ENCODE data around the gene DCBLD1. TPM values are rescaled to one million over a fixed set of nuclear protein-coding genes. Genes with fewer than 3 reads are reported as not detected.

The DCBLD1 gene
- total RNA-seq, 1 donor from 2014 or later = 7.5 TPM

DNA sequence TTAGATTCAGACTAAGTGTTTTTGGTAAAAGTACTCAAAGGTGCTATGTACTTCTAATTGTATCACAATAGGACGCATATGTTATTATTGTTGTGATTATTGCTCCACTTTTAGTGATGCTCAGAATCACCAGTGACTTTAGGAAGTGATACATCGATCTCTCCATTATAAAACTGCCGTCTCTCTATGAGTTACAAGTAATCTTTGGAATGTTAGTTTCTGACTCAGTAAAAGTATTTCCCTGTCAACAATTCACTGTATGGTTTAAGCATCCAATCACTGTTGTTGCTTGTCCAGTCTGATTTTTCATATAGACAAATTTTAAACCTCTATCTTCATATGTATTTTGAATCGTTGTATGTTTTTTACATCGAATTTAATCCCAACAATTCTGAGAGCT is 9.4 kb downstream of the DCBLD1 start:
- Histone ChIP-seq H3K4me1 (no peaks in the 10 kb centered on the region), H3K4me2 (no peak overlapping the region), H3K79me2 (ENCODE audit: low read depth) (no peaks in the 10 kb centered on the region), H3K27ac (no peak overlapping the region), H3K36me3 (no peaks in the 10 kb centered on the region), H3K4me3 (no peak overlapping the region), H4K20me1 (ENCODE audit: low read depth) (no peaks in the 10 kb centered on the region), H3F3A (ENCODE audit: low read depth) (no peaks in the 10 kb centered on the region), H3K9ac (no peak overlapping the region), H2AFZ (replicated peaks) (no peak overlapping the region), H3K27me3 (no peaks in the 10 kb centered on the region), H3K9me3 (ENCODE audit: low read depth) (no peaks in the 10 kb centered on the region)
- Mint-ChIP-seq H3K4me3 (no peak overlapping the region), H3K4me1 (no peaks in the 10 kb centered on the region), H3K36me3 (peaks cover 8% of the 10 kb centered on the region), H3K27me3 (ENCODE audit: insufficient read depth, low read depth) (peaks cover 5% of the 10 kb centered on the region), H3K9me3 (peaks cover 8% of the 10 kb centered on the region), H3K27ac (no peak overlapping the region)
- no peak for TF ChIP-seq EZH2 (IDR thresholded peaks at IDR 0.05)
- TF ChIP-seq EZH2phosphoT487 (IDR thresholded peaks at IDR 0.05) = no peak
- TF ChIP-seq, protein P1, sequence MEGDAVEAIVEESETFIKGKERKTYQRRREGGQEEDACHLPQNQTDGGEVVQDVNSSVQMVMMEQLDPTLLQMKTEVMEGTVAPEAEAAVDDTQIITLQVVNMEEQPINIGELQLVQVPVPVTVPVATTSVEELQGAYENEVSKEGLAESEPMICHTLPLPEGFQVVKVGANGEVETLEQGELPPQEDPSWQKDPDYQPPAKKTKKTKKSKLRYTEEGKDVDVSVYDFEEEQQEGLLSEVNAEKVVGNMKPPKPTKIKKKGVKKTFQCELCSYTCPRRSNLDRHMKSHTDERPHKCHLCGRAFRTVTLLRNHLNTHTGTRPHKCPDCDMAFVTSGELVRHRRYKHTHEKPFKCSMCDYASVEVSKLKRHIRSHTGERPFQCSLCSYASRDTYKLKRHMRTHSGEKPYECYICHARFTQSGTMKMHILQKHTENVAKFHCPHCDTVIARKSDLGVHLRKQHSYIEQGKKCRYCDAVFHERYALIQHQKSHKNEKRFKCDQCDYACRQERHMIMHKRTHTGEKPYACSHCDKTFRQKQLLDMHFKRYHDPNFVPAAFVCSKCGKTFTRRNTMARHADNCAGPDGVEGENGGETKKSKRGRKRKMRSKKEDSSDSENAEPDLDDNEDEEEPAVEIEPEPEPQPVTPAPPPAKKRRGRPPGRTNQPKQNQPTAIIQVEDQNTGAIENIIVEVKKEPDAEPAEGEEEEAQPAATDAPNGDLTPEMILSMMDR (IDR thresholded peaks at IDR 0.05) = no peak
- no peak for DNase-seq (ENCODE audit: low spot score)

DNA sequence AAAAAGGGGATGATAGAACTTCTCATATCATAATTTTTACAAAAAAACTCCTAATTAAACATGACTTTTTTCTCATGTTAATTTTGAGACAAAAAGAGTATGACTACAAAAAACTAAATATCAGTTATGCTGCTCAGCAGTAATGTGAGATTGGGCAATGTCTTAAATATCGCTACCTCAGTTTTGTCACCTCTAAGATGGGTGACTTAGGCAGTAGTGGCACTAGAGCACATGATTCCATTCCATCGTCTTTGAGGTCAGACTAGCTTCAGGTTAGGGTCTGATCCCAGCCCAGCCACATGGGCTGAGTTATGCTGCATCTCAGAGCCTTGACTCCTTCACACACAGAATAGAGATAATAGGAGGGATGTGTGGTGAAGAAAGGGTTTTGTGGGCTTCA is 11.0 kb downstream of the DCBLD1 start:
- Histone ChIP-seq H3K4me3 (no peak overlapping the region), H3K27me3 (no peaks in the 10 kb centered on the region), H3K4me1 (no peaks in the 10 kb centered on the region), H3K9me3 (ENCODE audit: low read depth) (no peaks in the 10 kb centered on the region), H3F3A (ENCODE audit: low read depth) (no peaks in the 10 kb centered on the region), H3K36me3 (no peaks in the 10 kb centered on the region), H3K4me2 (no peak overlapping the region), H3K27ac (no peak overlapping the region), H4K20me1 (ENCODE audit: low read depth) (no peaks in the 10 kb centered on the region), H3K79me2 (ENCODE audit: low read depth) (no peaks in the 10 kb centered on the region), H2AFZ (replicated peaks) (no peak overlapping the region), H3K9ac (no peak overlapping the region)
- no peak for DNase-seq (ENCODE audit: low spot score)
- Mint-ChIP-seq H3K9me3 (no peaks in the 10 kb centered on the region), H3K27ac (peak overlapping the region; percentile 36), H3K36me3 (no peaks in the 10 kb centered on the region), H3K27me3 (ENCODE audit: insufficient read depth, low read depth) (peaks cover 4% of the 10 kb centered on the region), H3K4me1 (no peaks in the 10 kb centered on the region), H3K4me3 (no peak overlapping the region)
- no peak for TF ChIP-seq EZH2 (IDR thresholded peaks at IDR 0.05)

DNA sequence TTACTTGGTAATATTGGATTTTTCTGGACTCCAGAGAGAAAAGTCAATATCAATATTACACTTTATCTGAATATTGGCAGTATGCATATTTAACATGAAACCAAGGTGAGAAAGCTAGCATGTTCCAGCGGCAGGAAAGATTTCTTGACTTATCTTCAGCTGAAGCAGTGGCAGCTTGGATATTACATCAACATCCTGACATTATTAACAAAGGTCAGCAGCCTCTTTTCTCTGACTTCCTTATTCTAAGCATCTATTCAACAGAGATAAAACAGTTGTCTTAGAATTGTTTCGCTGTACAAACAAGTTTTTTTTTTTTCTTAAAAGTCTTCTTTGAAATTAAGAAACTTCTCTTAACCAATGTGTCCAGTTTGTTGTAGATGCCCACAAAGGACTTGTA is 11.8 kb downstream of the DCBLD1 start:
- TF ChIP-seq EZH2 (IDR thresholded peaks at IDR 0.05) = no peak
- TF ChIP-seq EZH2phosphoT487 (IDR thresholded peaks at IDR 0.05) = no peak
- TF ChIP-seq, protein P1 (IDR thresholded peaks at IDR 0.05) = no peak
- no peak overlapping the region for H3K27ac ChIP-seq
- no peaks in the 10 kb centered on the region for H3K36me3 Mint-ChIP-seq
- H3K27me3 ChIP-seq = no peaks in the 10 kb centered on the region
- no peak overlapping the region for H3K9ac ChIP-seq
- H3K4me3 ChIP-seq = no peak overlapping the region
- H3K36me3 ChIP-seq = no peaks in the 10 kb centered on the region
- H3K4me1 ChIP-seq = no peaks in the 10 kb centered on the region
- H3K27ac Mint-ChIP-seq = no peak overlapping the region
- H2AFZ ChIP-seq (replicated peaks) = no peak overlapping the region
- H3K79me2 ChIP-seq (ENCODE audit: low read depth) = no peaks in the 10 kb centered on the region
- no peaks in the 10 kb centered on the region for H3K4me1 Mint-ChIP-seq
- no peak overlapping the region for H3K4me2 ChIP-seq
- H4K20me1 ChIP-seq (ENCODE audit: low read depth) = no peaks in the 10 kb centered on the region
- peaks cover 4% of the 10 kb centered on the region for H3K27me3 Mint-ChIP-seq (ENCODE audit: insufficient read depth, low read depth)
- H3F3A ChIP-seq (ENCODE audit: low read depth) = no peaks in the 10 kb centered on the region
- DNase-seq (ENCODE audit: low spot score) = no peak
- no peaks in the 10 kb centered on the region for H3K9me3 ChIP-seq (ENCODE audit: low read depth)
- H3K4me3 Mint-ChIP-seq = no peak overlapping the region
- no peaks in the 10 kb centered on the region for H3K9me3 Mint-ChIP-seq

- H3K4me3 Mint-ChIP-seq = no peak overlapping the region
- H2AFZ ChIP-seq (replicated peaks) = no peak overlapping the region
- H3K4me2 ChIP-seq = no peak overlapping the region
- no peaks in the 10 kb centered on the region for H3K9me3 Mint-ChIP-seq
- no peaks in the 10 kb centered on the region for H3K4me1 ChIP-seq
- no peaks in the 10 kb centered on the region for H3K36me3 Mint-ChIP-seq
- no peak overlapping the region for H3K9ac ChIP-seq
- H4K20me1 ChIP-seq (ENCODE audit: low read depth) = no peaks in the 10 kb centered on the region
- H3K4me1 Mint-ChIP-seq = no peaks in the 10 kb centered on the region
- no peaks in the 10 kb centered on the region for H3K36me3 ChIP-seq
- no peaks in the 10 kb centered on the region for H3K79me2 ChIP-seq (ENCODE audit: low read depth)
- H3F3A ChIP-seq (ENCODE audit: low read depth) = no peaks in the 10 kb centered on the region
- H3K4me3 ChIP-seq = no peak overlapping the region
- no peak overlapping the region for H3K27ac ChIP-seq
- peaks cover 4% of the 10 kb centered on the region for H3K27me3 Mint-ChIP-seq (ENCODE audit: insufficient read depth, low read depth)
- H3K27ac Mint-ChIP-seq = no peak overlapping the region
- H3K27me3 ChIP-seq = no peaks in the 10 kb centered on the region
- H3K9me3 ChIP-seq (ENCODE audit: low read depth) = no peaks in the 10 kb centered on the region
- DNase-seq (ENCODE audit: low spot score) = no peak
- TF ChIP-seq EZH2 (IDR thresholded peaks at IDR 0.05) (no peak), EZH2phosphoT487 (IDR thresholded peaks at IDR 0.05) (no peak)
- TF ChIP-seq, protein P1 (IDR thresholded peaks at IDR 0.05) = no peak
Observed at GRCh38 chr6:117494694-117495318, 12.3 kb downstream of the DCBLD1 start.

Data from neural progenitor cell (in vitro differentiated cells).